ENCODE data around the gene HRH2. TPM values are rescaled to one million over a fixed set of nuclear protein-coding genes. Genes with fewer than 3 reads are reported as not detected.

Gene HRH2
- total RNA-seq, 5 donors from 2014 or later (not counting 1 experiment from before 2014, with no cell fraction given) = 2.9 to 14.4 (median 5.5) TPM

- ChIA-PET CTCF (interaction anchor here (0.6 to 0.7 kb wide), 6 partner anchors 53 to 1340 kb away, joined by 3 to 7 read pairs (median 4); no protein-coding TSS in a partner anchor), POLR2A (no interaction called here)
- no peak overlapping the region for H3K4me3 ChIP-seq (ENCODE audit: control insufficient read depth in 1 of 2, extremely low read depth in 1 of 2, low read length in 1 of 2)
- WGBS (ENCODE audit: insufficient coverage) = 84% methylated on average over 7 of the region's 15 CpGs
- peaks cover 0 to 14% of the 10 kb centered on the region in 2 experiments for H3K27me3 ChIP-seq (replicated peaks in 1 of 2; ENCODE audit: control insufficient read depth in 2 of 2, extremely low read depth in 1 of 2, insufficient read depth in 2 of 2, low read length in 1 of 2)
- H3K27ac ChIP-seq (ENCODE audit: low read length) = no peak overlapping the region
- H3K27me3 Mint-ChIP-seq = peaks cover 6 to 9% of the 10 kb centered on the region in 2 donors
- DNase-seq (no peak), ATAC-seq (replicated peaks in 1 of 4) (no peak)
- H3K36me3 ChIP-seq (ENCODE audit: control insufficient read depth in 2 of 2, extremely low read depth in 1 of 2, insufficient read depth in 1 of 2, low read length in 1 of 2) = no peaks in the 10 kb centered on the region
- peaks cover 0 to 5% of the 10 kb centered on the region in 2 experiments for H3K4me1 ChIP-seq (ENCODE audit: control insufficient read depth in 1 of 2, extremely low read depth in 1 of 2, insufficient read depth in 2 of 2, low read length in 2 of 2)
- H3K36me3 Mint-ChIP-seq = no peaks in the 10 kb centered on the region
- no peak overlapping the region for H3K27ac Mint-ChIP-seq
- peaks cover 1% of the 10 kb centered on the region in 3 donors for H3K4me1 Mint-ChIP-seq
- H3K4me3 Mint-ChIP-seq = no peak overlapping the region
- H3K9me3 Mint-ChIP-seq = no peaks in the 10 kb centered on the region
- no peaks in the 10 kb centered on the region for H3K9me3 ChIP-seq
Observed at GRCh38 chr5:175724314-175725275, 66.7 kb downstream of the HRH2 start.

GRCh38 chr5:175728316-175728715 lies 70.4 kb downstream of the HRH2 start:
- Histone ChIP-seq H3K4me1 (ENCODE audit: control insufficient read depth in 1 of 2, extremely low read depth in 1 of 2, insufficient read depth in 2 of 2, low read length in 2 of 2) (peaks cover 0 to 10% of the 10 kb centered on the region in 2 experiments), H3K4me3 (ENCODE audit: control insufficient read depth in 1 of 2, extremely low read depth in 1 of 2, low read length in 1 of 2) (no peak overlapping the region), H3K36me3 (ENCODE audit: control insufficient read depth in 2 of 2, extremely low read depth in 1 of 2, insufficient read depth in 1 of 2, low read length in 1 of 2) (no peaks in the 10 kb centered on the region), H3K9me3 (no peaks in the 10 kb centered on the region), H3K27ac (ENCODE audit: low read length) (no peak overlapping the region), H3K27me3 (replicated peaks in 1 of 2; ENCODE audit: control insufficient read depth in 2 of 2, extremely low read depth in 1 of 2, insufficient read depth in 2 of 2, low read length in 1 of 2) (peaks cover 0 to 24% of the 10 kb centered on the region in 2 experiments)
- H3K4me1 Mint-ChIP-seq = peaks cover 7% of the 10 kb centered on the region in 3 donors
- no peak overlapping the region for H3K27ac Mint-ChIP-seq
- ChIA-PET POLR2A (no interaction called here), CTCF (interaction anchor here (0.5 to 2.7 kb wide), 2 partner anchors 31 to 194 kb away, joined by 4 to 8 read pairs; no protein-coding TSS in a partner anchor)
- ATAC-seq (replicated peaks in 1 of 4) (no peak), DNase-seq (peak in 1 of 35 experiments; percentile 9)
- no peaks in the 10 kb centered on the region for H3K36me3 Mint-ChIP-seq
- H3K9me3 Mint-ChIP-seq = no peaks in the 10 kb centered on the region
- H3K4me3 Mint-ChIP-seq = no peak overlapping the region
- H3K27me3 Mint-ChIP-seq = peaks cover 8 to 25% of the 10 kb centered on the region in 2 donors
- whole genome bisulfite sequencing (ENCODE audit: insufficient coverage) = 89% methylated on average over 10 of the region's 12 CpGs

GRCh38 chr5:175728885-175729828 lies 71.3 kb downstream of the HRH2 start:
- Histone ChIP-seq H3K36me3 (ENCODE audit: control insufficient read depth in 2 of 2, extremely low read depth in 1 of 2, insufficient read depth in 1 of 2, low read length in 1 of 2) (no peaks in the 10 kb centered on the region), H3K4me1 (ENCODE audit: control insufficient read depth in 1 of 2, extremely low read depth in 1 of 2, insufficient read depth in 2 of 2, low read length in 2 of 2) (peaks cover 0 to 10% of the 10 kb centered on the region in 2 experiments), H3K27ac (ENCODE audit: low read length) (no peak overlapping the region), H3K9me3 (no peaks in the 10 kb centered on the region), H3K4me3 (ENCODE audit: control insufficient read depth in 1 of 2, extremely low read depth in 1 of 2, low read length in 1 of 2) (no peak overlapping the region), H3K27me3 (replicated peaks in 1 of 2; ENCODE audit: control insufficient read depth in 2 of 2, extremely low read depth in 1 of 2, insufficient read depth in 2 of 2, low read length in 1 of 2) (peaks cover 0 to 29% of the 10 kb centered on the region in 2 experiments)
- Mint-ChIP-seq H3K4me3 (no peak overlapping the region), H3K27ac (peak overlapping the region in 1 of 2 donors; percentile 45), H3K9me3 (no peaks in the 10 kb centered on the region), H3K36me3 (no peaks in the 10 kb centered on the region), H3K27me3 (peaks cover 8 to 31% of the 10 kb centered on the region in 2 donors), H3K4me1 (peaks cover 7% of the 10 kb centered on the region in 3 donors)
- no peak for DNase-seq
- CTCF ChIA-PET = interaction anchor here (0.5 to 2.8 kb wide), 17 partner anchors 10 to 1249 kb away, joined by 3 to 10 read pairs (median 5); no protein-coding TSS in a partner anchor
- POLR2A ChIA-PET = no interaction called here
- WGBS (ENCODE audit: insufficient coverage) = 37% methylated on average over 23 of the region's 33 CpGs
- ATAC-seq (replicated peaks in 1 of 4) = peak in 2 of 4 experiments; percentile 6 to 31

GRCh38 chr5:175729829-175730277 lies 72.0 kb downstream of the HRH2 start:
- ChIA-PET POLR2A (no interaction called here), CTCF (interaction anchor here (0.6 to 2.8 kb wide), 17 partner anchors 11 to 1249 kb away, joined by 3 to 11 read pairs (median 5); no protein-coding TSS in a partner anchor)
- DNase-seq = peak; percentile 71 to 95 (median 88)
- H3K36me3 ChIP-seq (ENCODE audit: control insufficient read depth in 2 of 2, extremely low read depth in 1 of 2, insufficient read depth in 1 of 2, low read length in 1 of 2) = no peaks in the 10 kb centered on the region
- H3K9me3 ChIP-seq = no peaks in the 10 kb centered on the region
- 3% methylated on average over 5 of the region's 9 CpGs for WGBS (ENCODE audit: insufficient coverage)
- Mint-ChIP-seq H3K27me3 (peaks cover 8 to 34% of the 10 kb centered on the region in 2 donors), H3K27ac (peak overlapping the region in 1 of 2 donors; percentile 45), H3K4me3 (no peak overlapping the region), H3K36me3 (no peaks in the 10 kb centered on the region), H3K9me3 (no peaks in the 10 kb centered on the region), H3K4me1 (peaks cover 7% of the 10 kb centered on the region in 3 donors)
- peak; percentile 85 to 99 (median 90) for ATAC-seq (replicated peaks in 1 of 4)
- peaks cover 0 to 10% of the 10 kb centered on the region in 2 experiments for H3K4me1 ChIP-seq (ENCODE audit: control insufficient read depth in 1 of 2, extremely low read depth in 1 of 2, insufficient read depth in 2 of 2, low read length in 2 of 2)
- H3K27me3 ChIP-seq (replicated peaks in 1 of 2; ENCODE audit: control insufficient read depth in 2 of 2, extremely low read depth in 1 of 2, insufficient read depth in 2 of 2, low read length in 1 of 2) = peaks cover 0 to 32% of the 10 kb centered on the region in 2 experiments
- H3K27ac ChIP-seq (ENCODE audit: low read length) = no peak overlapping the region
- H3K4me3 ChIP-seq (ENCODE audit: control insufficient read depth in 1 of 2, extremely low read depth in 1 of 2, low read length in 1 of 2) = no peak overlapping the region

GRCh38 chr5:175731172-175731571 lies 73.3 kb downstream of the HRH2 start:
- H3K4me3 Mint-ChIP-seq = no peak overlapping the region
- peaks cover 0 to 10% of the 10 kb centered on the region in 2 experiments for H3K4me1 ChIP-seq (ENCODE audit: control insufficient read depth in 1 of 2, extremely low read depth in 1 of 2, insufficient read depth in 2 of 2, low read length in 2 of 2)
- no peaks in the 10 kb centered on the region for H3K36me3 ChIP-seq (ENCODE audit: control insufficient read depth in 2 of 2, extremely low read depth in 1 of 2, insufficient read depth in 1 of 2, low read length in 1 of 2)
- H3K36me3 Mint-ChIP-seq = no peaks in the 10 kb centered on the region
- H3K9me3 Mint-ChIP-seq = no peaks in the 10 kb centered on the region
- ChIA-PET CTCF (interaction anchor here in 1 of 2 donors (0.6 to 2.8 kb wide), 2 partner anchors 12 to 32 kb away, joined by 4 to 10 read pairs; no protein-coding TSS in a partner anchor), POLR2A (no interaction called here)
- H3K4me3 ChIP-seq (ENCODE audit: control insufficient read depth in 1 of 2, extremely low read depth in 1 of 2, low read length in 1 of 2) = no peak overlapping the region
- H3K9me3 ChIP-seq = no peaks in the 10 kb centered on the region
- 80% methylated on average over 3 of the region's 3 CpGs for whole genome bisulfite sequencing (ENCODE audit: insufficient coverage)
- DNase-seq (no peak), ATAC-seq (replicated peaks in 1 of 4) (no peak)
- H3K27ac Mint-ChIP-seq = no peak overlapping the region
- H3K27me3 Mint-ChIP-seq = peaks cover 8 to 37% of the 10 kb centered on the region in 2 donors
- no peak overlapping the region for H3K27ac ChIP-seq (ENCODE audit: low read length)
- peaks cover 0 to 32% of the 10 kb centered on the region in 2 experiments for H3K27me3 ChIP-seq (replicated peaks in 1 of 2; ENCODE audit: control insufficient read depth in 2 of 2, extremely low read depth in 1 of 2, insufficient read depth in 2 of 2, low read length in 1 of 2)
- peaks cover 7% of the 10 kb centered on the region in 3 donors for H3K4me1 Mint-ChIP-seq
